Stimulated activated CD8-positive, alpha-beta memory T cell treated with anti-CD3 and anti-CD28 coated beads, Interleukin-7, amount 100 ng/mL, for 48 hours (primary cell): ENCODE data around the gene GMPR.

ENCODE experiments used
- DNase-seq, 2 donors: peaks; one replicate each; pipeline ENCODE4 v3.0.0-alpha.2; 2020; ENCODE audit warnings: low read depth in 1 of 2; ENCODE audit errors: extremely low read depth in 1 of 2

The GMPR gene

DNA sequence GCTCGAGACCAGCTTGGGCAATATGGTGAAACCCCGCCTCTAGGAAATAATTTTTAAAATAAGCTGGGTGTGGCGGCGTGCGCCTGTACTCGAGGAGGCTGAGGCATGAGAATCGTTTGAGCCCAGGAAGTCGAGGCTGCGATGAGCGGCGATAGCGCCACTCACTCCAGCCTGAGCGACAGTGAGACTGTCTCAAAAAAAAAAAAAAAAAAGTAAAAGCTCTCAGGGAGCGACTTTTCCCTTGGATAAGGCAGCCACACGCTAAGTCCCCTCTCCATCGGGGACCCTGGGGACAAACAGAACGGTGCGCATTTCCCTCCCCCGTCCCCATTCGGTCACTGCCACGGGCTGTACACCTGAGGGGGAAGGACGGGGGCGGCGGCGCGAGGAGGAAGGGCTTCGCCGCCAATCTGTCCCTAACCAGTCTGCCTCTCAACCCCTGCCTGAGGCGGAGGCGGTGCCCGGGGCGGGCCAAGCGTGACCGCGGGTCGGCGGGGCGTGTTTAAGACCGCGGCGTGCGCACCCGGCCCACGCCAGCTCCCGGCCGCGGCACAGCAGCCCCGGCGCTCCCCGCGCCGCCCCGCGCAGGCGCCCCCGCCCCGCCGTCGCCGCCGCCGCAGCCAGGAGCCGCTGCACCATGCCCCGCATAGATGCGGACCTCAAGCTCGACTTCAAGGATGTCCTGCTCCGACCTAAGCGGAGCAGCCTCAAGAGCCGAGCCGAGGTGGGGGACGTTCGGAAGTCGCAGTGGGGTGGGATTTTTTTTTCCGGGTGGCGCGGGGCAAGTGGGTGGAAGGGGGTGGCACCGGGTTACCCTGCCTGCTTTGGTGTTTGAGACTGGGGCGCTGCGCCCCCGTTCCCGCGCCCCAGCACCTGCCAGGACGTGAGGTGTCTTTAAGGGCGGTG is at the start of gene GMPR:
GMPR (plus strand) TSS at position 531 of the 906 bp plus-strand sequence; CDS start at position 638, 107 bp downstream.
- peak; percentile 52 to 57 for DNase-seq

DNA sequence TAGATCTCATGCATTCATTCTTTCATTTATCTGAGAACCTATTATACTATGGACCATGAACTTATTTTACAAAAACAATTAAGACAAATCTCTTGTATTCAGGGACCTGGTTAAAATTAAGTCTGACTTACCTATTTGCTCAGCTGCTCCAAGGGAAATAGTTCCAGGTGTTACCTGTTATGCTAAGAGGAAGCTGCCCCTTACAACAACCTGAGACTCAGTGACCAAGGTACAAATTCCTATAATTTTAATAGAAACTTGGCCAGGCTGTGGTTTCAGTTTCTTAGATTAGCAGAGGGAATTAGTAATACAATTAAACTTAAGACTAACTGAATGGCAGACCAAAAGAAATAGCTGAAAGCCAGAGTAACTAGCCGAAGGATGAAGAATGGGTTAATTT is 48.2 kb upstream of the GMPR start:
- no peak for DNase-seq

DNA sequence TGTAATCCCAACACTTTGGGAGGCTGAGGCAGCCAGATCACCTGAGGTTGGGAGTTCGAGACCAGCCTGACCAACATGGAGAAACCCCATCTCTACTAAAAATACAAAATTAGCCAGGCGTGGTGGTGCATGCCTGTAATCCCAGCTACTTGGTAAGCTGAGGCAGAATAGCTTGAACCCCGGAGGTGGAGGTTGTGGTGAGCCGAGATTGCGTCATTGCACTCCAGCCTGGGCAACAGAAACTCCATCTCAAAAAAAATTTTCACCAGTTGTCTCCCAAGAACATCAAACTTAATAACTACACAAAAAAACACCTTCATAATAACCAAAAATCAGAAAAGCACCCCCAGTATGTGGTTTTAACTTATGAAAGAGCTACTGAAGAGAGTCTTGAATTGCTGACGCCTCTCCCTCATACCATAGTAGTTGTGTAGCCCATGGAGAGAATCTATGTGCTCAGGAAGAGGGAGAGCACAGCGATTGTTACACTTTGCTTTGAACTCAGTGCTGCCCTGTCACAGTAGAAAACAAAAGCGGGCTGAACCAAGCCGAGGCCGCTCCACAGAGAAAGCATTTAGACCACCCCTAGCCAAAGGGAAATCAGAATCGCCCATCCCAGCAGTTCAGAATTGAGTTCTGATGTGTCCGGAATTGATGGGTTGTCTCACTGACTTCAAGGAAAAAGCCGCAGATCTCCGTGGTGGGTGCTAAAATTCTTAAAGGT is 42.0 kb upstream of the GMPR start:
- DNase-seq = no peak

DNA sequence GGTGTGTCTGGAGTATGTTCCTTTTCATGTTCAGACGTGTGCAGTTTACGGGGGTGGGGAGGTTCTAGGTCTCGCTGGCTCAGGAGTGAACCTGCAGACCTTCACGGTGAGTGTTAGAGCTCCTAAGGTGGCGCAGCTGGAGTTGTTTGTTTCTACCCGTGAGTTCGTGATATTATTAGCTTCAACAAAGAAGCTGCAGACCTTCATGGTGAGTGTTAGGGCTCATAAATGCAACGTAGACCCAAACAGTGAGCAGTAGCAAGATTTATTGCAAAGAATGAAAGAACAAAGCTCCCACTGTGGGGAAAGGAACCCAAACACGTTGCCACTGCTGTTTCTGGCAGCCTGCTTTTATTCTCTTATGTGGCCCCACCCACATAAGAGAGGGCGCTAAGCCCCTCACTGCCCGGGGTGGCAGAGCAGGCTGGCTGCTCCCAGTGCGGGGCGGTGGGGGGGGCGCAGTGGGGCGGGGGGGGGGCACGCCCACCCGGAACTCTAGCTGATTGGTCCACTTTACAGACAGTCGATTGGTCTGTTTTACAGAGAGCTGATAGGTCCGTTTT is 41.3 kb upstream of the GMPR start:
- no peak for DNase-seq

DNA sequence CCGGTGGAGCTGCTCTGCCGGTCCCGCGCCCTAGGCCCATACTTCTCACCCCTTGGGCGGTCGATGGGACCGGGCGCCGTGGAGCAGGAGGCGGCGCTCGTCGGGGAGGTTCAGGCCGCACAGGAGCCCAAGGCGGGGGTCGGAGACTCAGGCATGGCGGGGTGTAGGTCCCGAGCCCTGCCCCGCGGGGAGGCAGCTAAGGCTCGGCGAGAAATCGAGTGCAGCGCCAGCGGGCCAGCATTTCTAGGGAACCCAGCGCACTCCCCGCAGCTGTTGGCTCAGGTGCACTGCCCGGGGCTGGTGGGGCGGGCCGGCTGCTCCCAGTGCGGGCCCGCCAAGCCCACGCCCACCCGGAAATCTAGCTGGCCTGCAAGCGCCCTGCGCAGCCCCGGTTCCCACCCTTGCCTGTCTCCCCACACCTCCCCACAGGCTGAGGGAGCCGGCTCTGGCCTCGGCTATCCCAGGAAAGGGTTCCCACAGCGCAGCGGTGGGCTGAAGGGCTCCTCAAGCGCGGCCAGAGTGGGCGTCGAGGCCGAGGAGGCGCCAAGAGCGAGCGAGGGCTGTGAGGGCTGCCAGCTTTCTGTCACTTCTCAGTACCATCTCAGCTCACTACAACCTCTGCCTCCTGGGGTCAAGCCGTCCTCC is 40.2 kb upstream of the GMPR start:
- DNase-seq = no peak

DNA sequence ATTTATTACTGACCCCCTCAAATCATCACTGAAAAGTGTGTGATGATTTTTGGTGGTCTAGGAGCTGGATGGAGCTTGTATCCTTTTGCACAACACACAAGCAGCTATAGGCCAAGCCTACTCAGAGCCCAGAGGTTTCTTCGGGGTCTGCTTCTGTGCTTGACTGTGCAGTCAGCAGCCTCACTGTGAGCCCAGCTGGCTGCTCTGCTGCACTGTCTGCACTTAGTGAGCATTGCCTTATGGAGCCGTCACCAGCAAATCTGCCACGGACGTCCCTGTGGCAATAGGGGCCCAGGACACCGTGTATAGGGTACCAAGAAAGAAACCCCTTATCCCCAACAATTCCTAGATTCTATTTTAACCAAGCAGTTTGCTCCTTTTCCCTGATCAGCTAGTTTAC is 38.6 kb upstream of the GMPR start:
- DNase-seq = no peak

DNA sequence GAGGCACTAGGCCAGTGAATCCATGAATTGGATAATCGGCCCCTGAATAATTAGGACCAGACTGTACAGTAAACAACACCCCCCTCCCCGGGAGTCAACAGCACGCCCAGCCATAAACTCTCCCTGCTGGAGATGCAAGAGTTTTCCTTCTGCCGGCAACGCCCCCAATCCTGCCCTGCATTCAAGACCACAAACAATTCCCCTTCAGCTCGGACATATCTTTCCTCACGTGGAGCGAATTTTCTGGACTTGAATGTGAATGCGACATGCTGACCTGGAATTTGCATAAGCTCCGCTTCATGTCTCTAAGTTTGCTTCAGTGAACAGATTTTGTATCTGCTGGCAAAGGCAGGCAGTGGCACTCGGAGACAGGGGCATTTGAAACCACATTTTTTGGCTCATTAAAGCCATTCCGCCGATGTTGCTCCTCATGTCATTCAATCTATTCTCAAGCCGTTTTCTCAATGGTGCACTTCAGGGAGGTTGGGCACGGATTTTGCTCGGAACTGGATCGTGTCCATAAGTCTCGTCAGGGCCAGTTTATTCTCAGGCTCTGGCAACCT is 38.0 kb upstream of the GMPR start:
- DNase-seq = no peak

DNA sequence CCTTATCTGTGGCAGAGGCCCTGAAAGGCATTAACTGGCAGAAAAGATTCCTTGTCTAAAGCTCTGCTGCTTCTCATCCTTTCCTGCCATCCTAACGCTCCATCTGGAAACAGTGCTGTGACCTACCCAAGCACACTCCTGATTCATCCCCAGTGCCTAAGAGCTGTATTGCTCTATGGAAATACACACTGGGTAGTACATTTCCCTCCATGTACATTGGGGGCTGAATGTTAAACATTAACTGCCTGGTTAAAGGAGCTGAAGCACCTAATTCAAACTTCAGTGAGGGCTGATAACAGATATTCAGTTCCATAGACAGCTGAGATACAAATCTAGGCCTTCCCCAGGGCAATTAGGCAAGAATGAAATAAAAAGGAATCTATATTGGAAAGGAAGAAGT is 36.7 kb upstream of the GMPR start:
- DNase-seq = no peak

DNA sequence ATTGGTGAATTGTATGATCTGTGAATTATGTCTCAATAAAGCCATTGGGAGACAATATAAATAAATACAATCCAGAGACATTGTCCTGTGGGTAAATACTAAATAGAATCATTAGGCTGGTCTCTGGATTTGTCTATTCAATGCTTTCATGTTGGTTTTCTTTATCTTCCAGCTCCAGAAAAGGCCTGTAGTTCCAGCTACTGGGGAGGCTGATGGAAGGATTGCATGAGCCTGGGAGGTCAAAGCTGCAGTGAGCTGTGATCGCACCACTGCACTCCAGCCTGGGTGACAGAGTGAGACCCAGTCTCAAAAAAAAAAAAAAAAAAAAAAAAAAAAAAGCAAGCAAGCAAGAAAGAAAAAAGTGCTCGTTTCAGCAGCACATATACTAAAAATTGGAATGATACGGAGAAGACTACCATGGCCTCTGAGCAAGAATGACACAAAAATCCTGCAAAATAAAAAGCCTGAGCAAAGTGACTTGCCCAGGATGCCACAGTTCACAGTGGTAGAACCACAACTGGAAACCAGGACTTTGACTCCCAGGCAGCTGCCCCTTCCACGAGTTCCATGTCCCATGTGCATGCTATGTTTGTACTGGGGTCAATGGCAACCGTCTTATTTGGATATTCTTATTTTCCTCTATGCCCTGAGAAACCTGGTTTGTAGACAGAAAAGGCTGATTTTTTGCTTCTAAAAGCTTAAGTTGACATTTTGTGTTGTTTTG is 33.6 kb upstream of the GMPR start:
- no peak for DNase-seq

DNA sequence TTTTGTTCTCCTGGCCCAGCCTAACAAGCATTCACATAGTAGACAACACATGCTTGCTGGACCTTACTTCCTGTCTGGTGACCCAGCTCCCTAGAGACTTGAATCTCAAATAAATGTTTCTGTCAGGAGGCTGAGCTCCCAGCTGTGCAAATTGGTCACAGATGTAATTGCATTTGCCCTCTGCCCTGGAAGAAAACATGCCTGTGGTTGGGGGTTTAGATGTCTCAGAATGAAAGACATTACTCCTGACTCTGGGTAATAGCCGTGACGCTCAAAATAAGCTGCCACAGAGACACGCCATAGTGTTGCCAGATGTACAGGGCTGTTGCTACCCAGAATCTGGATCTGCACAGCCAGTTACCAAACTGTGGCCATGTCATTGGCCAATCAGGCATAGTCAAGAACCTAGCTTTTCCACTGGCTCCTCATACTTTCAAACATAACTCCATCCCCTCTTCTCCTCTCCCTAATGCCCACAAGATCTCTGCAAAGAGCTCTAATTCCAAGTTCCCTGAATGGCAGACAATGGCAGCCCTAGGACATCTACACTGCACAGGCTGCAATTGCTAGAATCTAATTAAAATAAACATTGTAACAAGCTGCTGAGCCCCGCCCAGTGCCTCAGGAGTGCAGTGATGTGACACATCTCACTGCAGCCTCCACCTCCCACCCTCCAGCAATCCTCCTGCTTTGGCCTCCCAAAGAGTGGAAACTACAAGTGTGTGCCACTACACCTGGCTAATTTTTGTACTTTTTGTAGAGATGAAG is 32.8 kb upstream of the GMPR start:
- DNase-seq = no peak

DNA sequence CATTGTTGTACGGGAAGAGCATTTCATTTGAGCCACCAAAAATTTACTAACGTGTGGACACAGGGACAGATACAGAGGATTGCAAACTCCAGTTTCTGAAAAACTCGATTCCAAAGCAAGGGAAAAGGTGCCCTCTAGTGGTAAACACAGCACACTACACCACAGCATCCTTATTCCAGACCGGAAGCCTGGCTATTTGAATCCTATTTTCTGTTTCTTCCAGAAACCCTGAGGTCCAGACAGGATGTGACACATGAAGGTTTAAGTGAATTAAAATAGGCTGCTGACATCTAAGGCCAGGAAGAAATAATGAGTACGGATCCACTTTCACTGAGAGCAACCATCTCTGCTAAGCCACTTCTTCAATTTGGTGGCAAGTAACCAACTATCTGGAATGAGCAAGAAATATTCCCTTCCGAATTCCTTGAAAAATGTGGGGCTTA is 31.8 kb upstream of the GMPR start:
- no peak for DNase-seq

DNA sequence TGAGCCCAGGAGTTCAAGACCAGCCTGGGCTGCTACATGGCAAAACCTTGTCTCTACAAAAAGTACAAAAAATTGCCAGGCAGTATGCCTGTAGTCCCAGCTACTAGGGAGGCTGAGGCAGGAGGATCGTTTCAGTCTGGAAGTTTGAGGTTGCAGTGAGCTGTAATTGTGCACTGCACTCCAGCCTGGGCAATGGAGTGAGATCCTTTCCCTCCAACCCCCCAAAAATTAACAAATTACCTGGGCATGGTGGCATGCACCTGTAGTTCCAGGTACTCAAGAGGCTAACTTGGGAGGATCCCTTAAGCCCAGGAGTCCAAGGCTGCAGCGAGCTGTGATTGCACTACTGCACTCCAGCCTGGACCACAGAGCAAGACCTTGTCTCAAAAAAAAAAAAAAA is 29.4 kb upstream of the GMPR start:
- DNase-seq = no peak

DNA sequence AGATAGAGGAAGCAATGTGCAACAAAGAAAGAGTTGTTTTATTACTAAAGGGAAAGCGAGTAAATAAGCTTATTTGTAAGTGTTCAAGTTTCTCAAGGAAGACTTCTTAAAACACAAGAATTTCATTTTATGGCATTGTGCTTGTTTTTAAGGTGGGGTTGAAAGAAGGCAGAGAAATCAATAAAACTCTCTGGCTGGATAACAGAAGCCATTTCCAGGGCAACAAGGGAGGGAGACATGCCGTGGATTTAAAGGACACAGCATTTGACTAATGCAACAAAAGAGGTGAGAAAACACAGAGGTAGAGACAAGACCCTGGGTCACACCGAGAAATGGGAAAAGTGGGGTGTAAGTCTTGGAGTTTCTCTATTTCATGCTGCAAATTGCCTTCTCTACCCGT is 28.8 kb upstream of the GMPR start:
- DNase-seq = no peak

DNA sequence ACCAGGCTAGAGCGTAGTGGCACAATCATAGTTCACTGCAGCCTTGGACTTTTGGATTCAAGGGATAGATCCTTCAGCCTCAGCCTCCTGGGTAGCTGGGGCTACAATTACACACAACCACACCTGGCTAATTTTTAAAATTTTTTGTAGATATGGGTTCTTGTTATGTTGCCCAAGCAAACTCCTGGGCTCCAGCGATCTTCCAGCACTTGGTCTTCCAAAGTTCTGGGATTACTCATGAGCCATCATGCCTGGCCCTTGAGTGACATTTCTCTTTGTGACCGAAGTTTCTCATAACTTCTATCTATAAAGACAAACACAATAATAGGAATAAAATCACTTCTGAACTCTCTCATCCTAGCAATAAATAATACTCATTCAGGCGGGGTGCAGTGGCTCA is 26.1 kb upstream of the GMPR start:
- no peak for DNase-seq

DNA sequence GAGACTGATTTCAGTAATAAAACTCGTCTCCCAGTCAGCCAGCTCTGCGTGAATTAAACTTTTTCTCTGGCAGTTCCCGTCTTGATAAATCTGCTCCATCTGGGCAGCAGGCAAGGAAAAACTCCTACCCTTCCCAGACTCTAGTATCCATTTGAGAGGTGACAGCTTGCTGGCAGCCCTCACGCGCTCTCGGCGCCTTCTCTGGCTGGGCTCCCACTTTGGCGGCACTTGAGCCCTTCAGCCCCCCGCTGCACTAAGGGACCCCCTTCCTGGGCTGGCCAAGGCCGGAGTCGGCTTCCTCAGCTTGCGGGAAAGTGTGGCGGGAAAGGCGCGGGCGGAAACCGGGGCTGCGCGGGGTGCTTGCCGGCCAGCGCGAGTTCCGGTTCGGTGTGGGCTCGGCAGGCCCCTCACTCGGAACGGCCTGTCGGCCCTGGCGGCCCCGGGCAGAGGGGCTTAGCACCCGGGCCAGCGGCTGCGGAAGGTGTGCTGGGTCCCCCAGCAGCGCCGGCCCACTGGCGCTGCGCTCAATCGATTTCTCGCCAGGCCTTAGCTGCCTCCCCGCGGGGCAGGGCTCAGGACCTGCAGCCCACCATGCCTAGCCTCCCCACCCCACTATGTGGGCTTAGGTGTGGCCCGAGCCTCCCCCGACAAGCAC is 21.8 kb upstream of the GMPR start:
- DNase-seq = no peak

DNA sequence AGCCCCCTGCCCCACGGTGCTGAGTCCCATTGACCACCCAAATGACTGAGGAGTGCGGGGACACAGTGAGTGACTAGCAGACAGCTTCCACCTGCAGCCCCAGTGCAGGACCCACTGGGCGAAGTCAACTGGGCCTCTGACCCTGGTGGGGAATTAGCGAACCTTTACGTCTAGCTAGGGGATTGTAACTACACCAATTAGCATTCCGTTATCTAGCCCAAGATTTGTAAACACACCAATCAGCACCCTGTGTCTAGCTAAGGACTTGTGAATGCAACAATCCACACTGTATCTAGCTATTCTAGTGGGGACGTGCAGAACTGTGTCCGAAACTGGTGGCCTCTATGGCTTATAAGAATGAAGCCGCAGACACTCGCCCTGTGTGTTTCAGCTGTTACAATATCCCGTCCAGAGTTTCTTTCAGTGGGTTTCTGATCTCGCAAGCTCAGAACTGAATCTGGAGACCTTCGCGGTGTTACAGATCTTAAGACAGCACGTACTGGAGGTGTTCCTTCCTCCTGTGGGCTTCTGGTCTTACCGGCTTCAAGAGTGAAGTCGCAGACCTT is 21.1 kb upstream of the GMPR start:
- no peak for DNase-seq

DNA sequence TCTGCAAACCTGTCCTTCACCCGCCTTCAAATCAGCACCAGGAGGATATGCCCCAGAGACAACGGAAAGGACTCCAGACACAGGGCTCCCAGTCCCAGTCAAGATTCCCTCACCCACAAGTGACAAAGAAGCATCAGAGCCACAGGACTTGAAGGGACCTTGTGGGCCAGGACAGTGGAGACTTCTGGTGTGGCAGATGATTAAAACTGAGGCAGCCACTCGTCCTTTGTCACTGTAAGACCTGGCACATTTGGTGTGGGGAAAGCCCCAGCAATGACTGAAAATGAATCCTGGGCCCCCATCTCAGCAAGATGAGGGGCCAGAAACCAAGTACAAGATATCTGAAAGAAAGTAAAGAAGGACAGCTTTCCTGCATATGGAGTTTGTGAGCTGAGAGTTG is 15.6 kb upstream of the GMPR start:
- no peak for DNase-seq

DNA sequence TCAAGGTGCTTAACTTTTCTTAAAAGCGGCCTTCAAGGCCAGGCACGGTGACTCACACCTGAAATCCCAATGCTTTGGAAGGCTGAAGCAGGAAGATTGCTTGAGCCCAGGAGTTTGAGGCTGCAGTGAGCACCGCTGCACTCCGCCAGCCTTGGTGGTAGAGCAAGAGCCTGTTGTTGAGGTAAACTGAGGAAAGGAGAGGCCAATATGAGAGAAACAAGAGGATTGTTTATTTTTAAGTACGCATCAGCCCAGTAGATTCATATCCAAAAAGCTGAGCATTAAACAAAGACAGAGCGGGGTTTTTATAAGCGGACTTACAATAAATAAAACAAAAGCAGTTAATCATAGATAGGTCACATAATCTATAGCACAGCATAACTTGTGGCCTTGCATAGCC is 15.0 kb upstream of the GMPR start:
- DNase-seq = no peak

DNA sequence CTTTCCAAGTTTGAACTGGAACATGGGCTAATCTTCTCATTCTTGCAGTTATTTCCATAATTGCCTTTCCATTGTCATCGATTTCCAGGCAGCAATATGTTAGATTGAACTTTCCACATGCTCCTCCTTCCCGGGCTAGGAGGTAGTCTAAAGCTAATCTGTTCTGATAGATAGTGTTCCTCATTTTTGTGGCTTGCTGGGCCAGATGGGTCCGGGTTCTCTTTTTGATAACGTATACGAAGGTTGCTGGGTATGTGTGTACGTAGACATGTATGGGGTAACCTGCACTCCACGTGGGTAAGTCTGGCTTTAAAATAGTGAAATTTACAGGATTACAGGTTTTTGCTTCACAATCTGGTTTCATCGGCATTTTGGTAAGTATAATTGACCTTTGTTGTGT is 14.0 kb upstream of the GMPR start:
- DNase-seq = no peak
